HCT116 (cell line): ENCODE data around the gene GRB7. TPM values are rescaled to one million over a fixed set of nuclear protein-coding genes. Genes with fewer than 3 reads are reported as not detected.

Experiments used
- ATAC-seq: fragments of 200-7000 bp; cut with Tn5 transposase; 2 replicates; pipeline ENCODE4 v1.9.1; 2020; ENCODE audit warnings: mild to moderate bottlenecking, moderate library complexity
- BruUV-seq: library from RNA; stranded (reverse); fragments of 400-500 nt; replicated peaks from 2 replicates; lab custom pipeline; 2021; lab: Mats Ljungman, UMichigan
- CTCF ChIA-PET: fragments of 300-600 bp; sonication (Branson Sonifier 250); formaldehyde crosslinking; loops from one replicate; lab custom pipeline; 2021; ENCODE audit warnings: antibody characterized with exemption; lab: Charles Lee
- POLR2A ChIA-PET: fragments of 300-600, 350-600 bp; sonication (Branson Sonifier 250); formaldehyde crosslinking; loops from one replicate; lab custom pipeline; 2021; ENCODE audit warnings: antibody characterized with exemption; lab: Charles Lee
- RAD21 ChIA-PET, 2 experiments: fragments of 300-600 bp; sonication (Branson Sonifier 250); formaldehyde crosslinking; loops; one replicate each; lab custom pipeline; 2023; ENCODE audit warnings: low total read pairs in 2 of 2; ENCODE audit not compliant: uncharacterized antibody in 2 of 2, unreplicated experiment in 2 of 2, low non-redundant PET in 1 of 2; lab: Charles Lee
- DNase-seq: peaks from one replicate; pipeline ENCODE4 v3.0.0-alpha.2; 2010; ENCODE audit warnings: low read depth, low spot score
- H2AFZ ChIP-seq: fragments of 200-600 bp; shearing (Covaris generic), sonication (generic); 2 replicates; pipeline ENCODE4 v1.6.1; 2017; ENCODE audit warnings: low read depth, mixed run types, mixed read lengths, antibody characterized with exemption, low read length; ENCODE audit not compliant: poor library complexity, severe bottlenecking
- H3K27ac ChIP-seq: 2 replicates; pipeline ENCODE4 v1.5.1; 2012; ENCODE audit warnings: low read depth, low read length
- H3K27me3 ChIP-seq: fragments of 200-600 bp; sonication (generic); 2 replicates; pipeline ENCODE4 v1.6.1; 2016; ENCODE audit warnings: mixed run types, low read length, mixed read lengths; ENCODE audit not compliant: insufficient read depth
- H3K36me3 ChIP-seq, 2 experiments: fragments of 200-500 bp in 1 of 2; fragments of 200-600 bp in 1 of 2; sonication (Bioruptor generic) in 1 of 2; sonication (generic) in 1 of 2; 2 replicates each; pipeline versions ENCODE4 v1.5.1 to v1.6.1; 2014 to 2016; ENCODE audit warnings: low read length in 2 of 2, inconsistent platforms in 1 of 2, mixed read lengths in 1 of 2, mixed run types in 1 of 2; ENCODE audit not compliant: insufficient read depth in 2 of 2, control insufficient read depth in 1 of 2
- H3K4me1 ChIP-seq, 2 experiments: fragments of 200-600 bp in 1 of 2; sonication (generic) in 1 of 2; 2 replicates each; pipeline versions ENCODE4 v1.5.1 to v1.6.1; 2012 to 2017; ENCODE audit warnings: low read length in 2 of 2, inconsistent platforms in 1 of 2, mild to moderate bottlenecking in 1 of 2, mixed read lengths in 1 of 2, mixed run types in 1 of 2, moderate library complexity in 1 of 2; ENCODE audit not compliant: insufficient read depth in 2 of 2, control insufficient read depth in 1 of 2
- H3K4me2 ChIP-seq: fragments of 200-600 bp; sonication (generic); 2 replicates; pipeline ENCODE4 v1.6.1; 2017; ENCODE audit warnings: mixed run types, low read length, mixed read lengths
- H3K4me3 ChIP-seq, 2 experiments: fragments of 200-600 bp in 1 of 2; sonication (generic) in 1 of 2; replicated peaks in 1 of 2; 2 replicates each; pipeline ENCODE4 v1.5.1; 2011 to 2016; ENCODE audit warnings: low read length in 2 of 2, control low read depth in 1 of 2, low read depth in 1 of 2, mild to moderate bottlenecking in 1 of 2, mixed read lengths in 1 of 2, mixed run types in 1 of 2
- H3K79me2 ChIP-seq: fragments of 200-600 bp; sonication (generic); 2 replicates; pipeline ENCODE4 v1.6.1; 2017; ENCODE audit warnings: mild to moderate bottlenecking, mixed run types, low read length, moderate library complexity, mixed read lengths; ENCODE audit not compliant: insufficient read depth
- H3K9ac ChIP-seq: fragments of 200-600 bp; sonication (generic); 2 replicates; pipeline ENCODE4 v1.6.1; 2016; ENCODE audit warnings: low read length, mixed read lengths
- H3K9me2 ChIP-seq: fragments of 200-600 bp; sonication (generic), shearing (Covaris generic); 2 replicates; pipeline ENCODE4 v1.6.1; 2017; ENCODE audit warnings: mixed run types, mild to moderate bottlenecking, moderate library complexity; ENCODE audit not compliant: insufficient read depth
- H3K9me3 ChIP-seq, 2 experiments: fragments of 200-500 bp in 1 of 2; fragments of 200-600 bp in 1 of 2; sonication (Bioruptor generic) in 1 of 2; sonication (generic) in 1 of 2; 2 replicates each; pipeline ENCODE4 v1.6.1; 2014 to 2017; ENCODE audit warnings: low read length in 2 of 2, mixed read lengths in 2 of 2, inconsistent platforms in 1 of 2, low read depth in 1 of 2, mild to moderate bottlenecking in 1 of 2, mixed run types in 1 of 2, moderate library complexity in 1 of 2; ENCODE audit not compliant: control insufficient read depth in 1 of 2, insufficient read depth in 1 of 2
- H4K20me1 ChIP-seq: fragments of 200-600 bp; sonication (generic), shearing (Covaris generic); 2 replicates; pipeline ENCODE4 v1.6.1; 2017; ENCODE audit warnings: mixed run types, mild to moderate bottlenecking, moderate library complexity; ENCODE audit not compliant: insufficient read depth
- CBX3 ChIP-seq: IDR thresholded peaks from 2 replicates; pipeline ENCODE4 v1.6.1; 2012; ENCODE audit warnings: low read depth
- CEBPB ChIP-seq: IDR thresholded peaks from 2 replicates; pipeline ENCODE4 v1.6.1; 2012; ENCODE audit warnings: low read depth
- EGR1 ChIP-seq: IDR thresholded peaks from 2 replicates; pipeline ENCODE4 v1.6.1; 2012; ENCODE audit warnings: low read depth
- EZH2 ChIP-seq: fragments of 200-600 bp; sonication (generic); IDR thresholded peaks from 2 replicates; pipeline ENCODE4 v1.6.1; 2017; ENCODE audit warnings: antibody characterized with exemption, mixed run types
- EZH2phosphoT487 ChIP-seq: fragments of 200-600 bp; IDR thresholded peaks from 2 replicates; pipeline ENCODE4 v1.6.1; 2018; ENCODE audit warnings: antibody characterized with exemption, borderline replicate concordance
- FOSL1 ChIP-seq: IDR thresholded peaks from 2 replicates; pipeline ENCODE4 v1.6.1; 2012; ENCODE audit warnings: low read depth
- SP1 ChIP-seq: IDR thresholded peaks from 2 replicates; pipeline ENCODE4 v1.6.1; 2012; ENCODE audit warnings: low read depth
- TCF7L2 ChIP-seq: IDR thresholded peaks from 2 replicates; pipeline ENCODE4 v1.7.0; 2011; ENCODE audit warnings: borderline replicate concordance, inconsistent platforms; ENCODE audit not compliant: insufficient read depth, insufficient read length; ENCODE audit errors: extremely low read depth
- ZBTB33 ChIP-seq: IDR thresholded peaks from 2 replicates; pipeline ENCODE4 v1.6.1; 2011; ENCODE audit warnings: mild to moderate bottlenecking, low read length, moderate library complexity; ENCODE audit not compliant: insufficient replicate concordance; ENCODE audit errors: extremely low read depth
- ZFX ChIP-seq: fragments of 450-650 bp; IDR thresholded peaks from 2 replicates; pipeline ENCODE4 v1.6.1; 2017
- intact Hi-C: fragments of 100-400 bp; cut with micrococcal nuclease; formaldehyde crosslinking; loops from 2 replicates; pipeline ENCODE4 v1.10.0; 2022
- total RNA-seq: library from RNA; stranded (reverse); gene quantifications from one replicate; pipeline ENCODE4 v1.2.1, GENCODE V29; 2021; ENCODE audit not compliant: unreplicated experiment
- TF ChIP-seq, protein P1 (sequence below): IDR thresholded peaks from 2 replicates; pipeline ENCODE4 v1.6.1; 2012
- TF ChIP-seq, protein P2 (sequence below), 3 experiments: fragments of 200-600 bp in 1 of 3; sonication (generic) in 1 of 3; IDR thresholded peaks in 2 of 3; conservative IDR thresholded peaks in 1 of 3; 2 replicates each; pipeline ENCODE4 v1.5.1; 2012 to 2017; ENCODE audit warnings: low read depth in 2 of 3, low read length in 2 of 3, antibody characterized with exemption in 1 of 3, borderline replicate concordance in 1 of 3, control low read depth in 1 of 3, mild to moderate bottlenecking in 1 of 3, mixed read lengths in 1 of 3, mixed run types in 1 of 3, moderate library complexity in 1 of 3; ENCODE audit not compliant: insufficient read depth in 1 of 3

The GRB7 gene
- total RNA-seq, 1 experiment from 2014 or later = 51.9 TPM

- no peak for TF ChIP-seq CBX3
- TF ChIP-seq ZFX = no peak
- TF ChIP-seq ZBTB33 = no peak
- no peak for TF ChIP-seq FOSL1
- TF ChIP-seq, protein P1, sequence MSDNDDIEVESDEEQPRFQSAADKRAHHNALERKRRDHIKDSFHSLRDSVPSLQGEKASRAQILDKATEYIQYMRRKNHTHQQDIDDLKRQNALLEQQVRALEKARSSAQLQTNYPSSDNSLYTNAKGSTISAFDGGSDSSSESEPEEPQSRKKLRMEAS = no peak
- no peak for TF ChIP-seq EGR1
- TF ChIP-seq EZH2phosphoT487 = no peak
- TF ChIP-seq SP1 = no peak
- no peak for TF ChIP-seq EZH2
- TF ChIP-seq CEBPB = no peak
- no peak for TF ChIP-seq TCF7L2
- TF ChIP-seq, protein P2, sequence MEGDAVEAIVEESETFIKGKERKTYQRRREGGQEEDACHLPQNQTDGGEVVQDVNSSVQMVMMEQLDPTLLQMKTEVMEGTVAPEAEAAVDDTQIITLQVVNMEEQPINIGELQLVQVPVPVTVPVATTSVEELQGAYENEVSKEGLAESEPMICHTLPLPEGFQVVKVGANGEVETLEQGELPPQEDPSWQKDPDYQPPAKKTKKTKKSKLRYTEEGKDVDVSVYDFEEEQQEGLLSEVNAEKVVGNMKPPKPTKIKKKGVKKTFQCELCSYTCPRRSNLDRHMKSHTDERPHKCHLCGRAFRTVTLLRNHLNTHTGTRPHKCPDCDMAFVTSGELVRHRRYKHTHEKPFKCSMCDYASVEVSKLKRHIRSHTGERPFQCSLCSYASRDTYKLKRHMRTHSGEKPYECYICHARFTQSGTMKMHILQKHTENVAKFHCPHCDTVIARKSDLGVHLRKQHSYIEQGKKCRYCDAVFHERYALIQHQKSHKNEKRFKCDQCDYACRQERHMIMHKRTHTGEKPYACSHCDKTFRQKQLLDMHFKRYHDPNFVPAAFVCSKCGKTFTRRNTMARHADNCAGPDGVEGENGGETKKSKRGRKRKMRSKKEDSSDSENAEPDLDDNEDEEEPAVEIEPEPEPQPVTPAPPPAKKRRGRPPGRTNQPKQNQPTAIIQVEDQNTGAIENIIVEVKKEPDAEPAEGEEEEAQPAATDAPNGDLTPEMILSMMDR (IDR thresholded peaks at IDR 0.05 in 2 of 3, conservative IDR thresholded peaks at IDR 0.05 in 1 of 3; ENCODE audit: borderline replicate concordance in 1 of 3, insufficient read depth in 1 of 3, low read depth in 2 of 3, low read length in 2 of 3) = no peak
- H3K4me2 ChIP-seq = no peak overlapping the region
- no peaks in the 10 kb centered on the region for H3K9me2 ChIP-seq
- no peak for ATAC-seq
- ChIA-PET RAD21 (no interaction called here), CTCF (no interaction called here), POLR2A (no interaction called here)
- no peaks in the 10 kb centered on the region for H3K79me2 ChIP-seq
- H3K4me3 ChIP-seq = no peak overlapping the region
- H3K9ac ChIP-seq = no peak overlapping the region
- intact Hi-C loops = no loop called here
- no peaks in the 10 kb centered on the region for H4K20me1 ChIP-seq
- H3K36me3 ChIP-seq = no peaks in the 10 kb centered on the region
- DNase-seq = no peak
- BruUV-seq = no TSS peak
- no peak overlapping the region for H3K27ac ChIP-seq
- peaks cover 6% of the 10 kb centered on the region; the same call in 1 of the 2 replicates for H3K27me3 ChIP-seq
- no peaks in the 10 kb centered on the region for H3K9me3 ChIP-seq
- no peaks in the 10 kb centered on the region for H3K4me1 ChIP-seq
- no peak overlapping the region for H2AFZ ChIP-seq
Measured at GRCh38 chr17:39761861-39762496, 24.2 kb downstream of the GRB7 start.
